GM19452 (cell line): ENCODE results near the gene MTG1.
"Not testable (repeated sequence)": the region's sequence is repeated elsewhere in the genome, so short reads cannot be mapped to it uniquely, and the experiment has no call there.

ENCODE experiments used
- ATAC-seq: cut with Tn5 transposase; IDR thresholded peaks from one replicate; pipeline ENCODE4 v1.9.1; 2021; ENCODE audit not compliant: unreplicated experiment

The MTG1 gene

DNA sequence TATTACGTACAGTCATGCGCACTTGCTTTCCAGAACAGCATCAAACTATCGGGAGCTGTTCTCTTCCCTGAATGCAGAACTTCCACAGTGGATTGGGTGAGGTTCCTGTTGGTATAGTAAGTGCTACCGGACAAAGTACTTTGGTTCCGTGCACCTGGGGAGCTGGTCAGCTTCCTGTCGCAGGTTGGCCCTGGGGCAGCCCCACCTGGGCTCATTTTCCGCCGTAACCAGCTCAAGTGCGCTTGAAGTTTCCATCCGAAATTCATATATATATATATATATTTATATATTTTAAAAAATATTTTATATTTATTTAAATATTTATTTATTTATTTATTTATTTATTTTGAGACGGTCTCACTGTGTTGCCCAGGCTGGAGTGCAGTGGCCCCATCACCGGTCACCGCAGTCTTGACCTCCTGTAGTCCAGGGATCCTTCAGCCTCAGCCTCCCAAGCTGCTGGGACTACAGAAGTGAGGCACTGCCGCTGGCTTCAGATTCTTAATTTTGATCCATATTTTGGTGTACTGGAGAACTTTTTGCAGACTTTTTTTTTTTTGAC lies 66.3 kb downstream of the MTG1 start:
- ATAC-seq, result no peak

DNA sequence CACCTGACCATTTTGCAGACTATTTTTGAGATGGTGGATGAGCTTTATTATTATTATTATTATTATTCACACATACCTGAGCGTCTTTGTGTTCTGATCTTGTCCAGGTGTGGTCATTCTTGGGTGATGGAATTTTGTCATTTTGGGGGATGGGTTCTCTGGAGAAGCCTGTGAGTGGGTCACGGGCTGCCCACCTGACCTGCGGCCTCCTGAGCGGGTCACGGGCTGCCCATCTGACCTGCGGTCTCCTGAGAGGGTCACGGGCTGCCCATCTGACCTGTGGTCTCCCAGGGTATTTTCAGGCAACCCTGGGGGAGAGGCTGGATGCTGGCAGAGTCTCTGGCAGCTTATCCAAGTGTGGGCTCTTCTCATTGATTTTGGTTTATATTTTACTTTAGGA lies 67.1 kb downstream of the MTG1 start:
- no peak for ATAC-seq

DNA sequence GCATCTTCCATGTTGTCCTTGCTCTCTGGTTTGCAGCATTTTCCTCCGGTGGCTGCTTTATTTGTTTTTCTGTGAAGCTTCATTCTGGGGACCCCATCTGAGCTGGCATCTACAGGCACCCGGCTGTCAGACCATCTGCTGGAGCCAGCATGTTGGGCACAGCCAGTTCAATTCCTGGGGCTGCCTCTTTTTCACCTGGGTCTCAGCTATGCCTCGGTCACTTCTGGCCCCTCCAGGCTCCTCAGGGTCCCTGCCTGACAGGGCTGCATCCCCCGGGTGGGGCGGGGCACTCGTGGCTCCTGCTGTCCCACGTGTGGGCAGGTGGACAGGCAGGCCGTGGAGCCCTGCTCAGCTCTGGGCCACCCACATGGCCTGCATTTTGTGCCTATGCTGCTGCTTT lies 67.9 kb downstream of the MTG1 start:
- ATAC-seq, result no peak

DNA sequence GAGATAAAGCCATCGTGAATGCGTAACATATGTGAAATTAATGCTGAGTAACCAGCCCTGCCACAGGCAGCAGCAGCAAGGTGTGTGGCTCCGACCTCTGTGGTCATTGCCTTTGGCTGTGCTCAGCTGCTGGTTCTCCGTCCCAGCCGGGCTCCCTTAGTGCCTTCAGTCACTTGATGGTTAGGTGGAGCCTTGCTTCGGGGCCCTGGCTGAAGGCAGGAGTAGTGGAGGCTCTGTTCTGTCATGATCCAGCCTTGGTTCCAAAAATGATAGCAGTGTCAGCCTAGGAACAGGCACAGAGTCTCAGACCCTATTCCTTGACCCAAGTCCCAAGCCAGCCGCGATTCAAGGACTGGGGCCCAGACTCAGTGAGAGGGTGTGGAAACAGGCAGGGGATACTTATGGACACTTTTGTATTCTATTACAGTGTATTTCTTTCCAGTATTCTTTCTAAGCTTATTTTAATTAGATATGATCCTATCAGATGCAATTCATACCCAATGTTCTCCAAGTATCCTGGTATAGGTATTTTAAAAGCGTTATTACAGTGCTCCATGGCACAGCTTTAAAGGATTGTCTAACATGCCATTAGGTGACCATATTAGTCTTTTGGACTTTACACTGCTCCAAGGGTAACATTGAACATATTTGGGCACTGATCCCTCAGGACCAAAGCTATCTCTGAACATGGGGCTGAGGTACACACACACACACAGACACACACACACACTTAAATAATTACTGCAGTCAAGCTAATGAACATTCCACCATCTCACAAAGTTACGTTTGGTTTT lies 68.8 kb downstream of the MTG1 start:
- ATAC-seq, result no peak

DNA sequence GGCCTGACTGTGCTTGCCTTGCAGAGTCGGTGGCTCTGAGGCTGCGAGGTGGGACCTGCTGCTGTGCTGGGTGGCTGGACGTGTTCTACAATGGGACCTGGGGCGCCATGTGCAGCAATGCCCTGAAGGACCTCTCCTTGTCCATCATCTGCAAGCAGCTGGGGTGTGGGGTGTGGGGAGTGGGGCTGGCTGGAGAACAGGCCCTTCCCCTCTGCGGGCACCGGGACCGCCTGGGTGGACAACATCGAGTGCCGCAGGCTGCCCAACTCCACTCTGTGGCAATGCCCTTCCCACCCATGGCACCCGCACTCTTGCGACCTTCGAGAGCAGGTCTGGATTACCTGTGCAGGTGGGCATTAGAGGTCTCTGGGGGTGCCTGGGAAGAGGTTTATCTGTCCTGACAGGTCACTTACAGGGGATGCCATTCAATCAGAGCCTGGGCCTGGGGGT lies 70.7 kb downstream of the MTG1 start:
- no peak for ATAC-seq

DNA sequence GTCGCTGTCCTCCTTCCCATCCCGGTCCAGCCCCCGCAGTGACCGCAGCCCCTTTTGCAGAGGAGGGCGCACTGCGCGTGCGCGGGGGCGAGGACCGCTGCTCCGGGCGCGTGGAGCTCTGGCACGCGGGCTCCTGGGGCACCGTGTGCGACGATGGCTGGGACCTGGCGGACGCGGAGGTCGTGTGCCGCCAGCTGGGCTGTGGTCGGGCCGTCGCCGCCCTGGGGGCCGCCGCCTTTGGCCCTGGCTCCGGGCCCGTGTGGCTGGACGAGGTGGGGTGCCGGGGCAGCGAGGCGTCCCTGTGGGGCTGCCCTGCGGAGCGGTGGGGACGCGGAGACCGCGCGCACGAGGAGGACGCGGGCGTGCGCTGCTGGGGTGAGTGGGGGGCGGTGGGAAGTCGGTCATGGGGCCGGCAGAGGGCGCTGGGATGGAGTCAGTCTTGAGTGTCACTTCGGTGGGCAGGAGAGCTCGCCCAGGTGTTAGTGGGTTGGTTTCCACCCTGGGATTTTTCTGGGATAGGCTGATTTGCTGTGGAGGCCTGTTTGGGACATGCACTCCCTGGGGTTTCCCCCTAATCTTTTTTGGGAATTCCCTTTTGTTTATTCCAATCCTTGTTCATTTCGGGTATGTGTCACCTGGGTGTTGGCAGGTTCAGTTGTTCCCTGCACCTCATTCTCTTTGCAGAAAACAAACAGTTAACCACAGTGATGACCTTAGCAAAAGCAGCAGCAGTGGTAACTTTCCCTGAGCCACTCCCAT lies 71.4 kb downstream of the MTG1 start:
- no peak for ATAC-seq

DNA sequence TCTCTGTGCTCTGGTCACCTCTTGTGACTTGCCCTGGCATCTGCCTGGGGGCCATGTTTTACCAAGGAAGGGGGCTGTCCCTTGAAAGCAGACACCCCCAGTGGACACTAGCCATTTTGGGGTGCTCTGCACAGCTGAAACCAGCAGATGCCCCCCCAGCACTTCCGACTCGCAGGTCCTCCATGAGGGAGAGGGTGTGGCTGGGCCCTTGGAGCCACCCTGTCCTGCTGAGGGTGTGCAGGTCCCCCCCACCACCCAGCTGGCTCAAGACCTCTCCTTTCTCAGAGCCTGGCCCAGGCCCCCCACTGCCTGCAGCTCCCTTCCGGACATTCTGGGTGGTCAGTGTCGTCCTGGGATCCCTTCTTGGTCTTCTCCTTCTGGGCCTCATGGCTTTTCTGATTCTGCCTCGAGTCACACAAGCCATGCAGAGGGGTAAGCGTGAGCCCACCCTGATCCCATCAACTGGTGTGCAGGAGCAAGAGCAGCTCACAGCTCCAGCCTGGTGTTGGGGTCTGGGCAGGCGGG lies 72.1 kb downstream of the MTG1 start:
- no peak for ATAC-seq

DNA sequence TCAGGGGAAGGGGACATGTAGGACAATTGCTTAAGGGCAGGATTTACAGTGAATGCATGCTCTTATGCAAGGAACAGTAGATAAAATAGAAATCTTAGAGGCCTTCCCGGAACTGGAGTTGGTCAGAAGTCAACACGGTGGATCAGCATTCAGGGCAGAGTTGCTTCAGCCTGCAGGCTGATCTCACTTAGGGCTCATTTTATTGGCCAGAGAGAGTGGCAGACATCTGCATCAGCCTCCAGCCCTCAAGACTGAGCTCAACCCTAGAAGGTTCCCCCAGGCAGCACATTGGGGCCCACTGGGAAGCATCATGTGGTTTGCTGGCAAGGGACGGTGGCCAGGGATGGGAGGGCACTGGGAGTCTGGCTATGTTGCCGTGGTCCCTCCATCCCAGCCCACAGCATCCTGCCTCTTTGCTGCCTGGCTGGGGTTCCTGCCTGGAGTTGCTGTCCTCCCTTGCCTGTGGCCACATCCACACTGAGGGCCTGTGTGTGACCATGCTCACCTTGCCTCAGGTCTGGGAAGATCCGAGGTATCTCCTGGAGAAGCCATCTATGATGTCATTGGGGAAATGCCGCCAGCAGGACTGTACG lies 72.8 kb downstream of the MTG1 start:
- ATAC-seq, result no peak

DNA sequence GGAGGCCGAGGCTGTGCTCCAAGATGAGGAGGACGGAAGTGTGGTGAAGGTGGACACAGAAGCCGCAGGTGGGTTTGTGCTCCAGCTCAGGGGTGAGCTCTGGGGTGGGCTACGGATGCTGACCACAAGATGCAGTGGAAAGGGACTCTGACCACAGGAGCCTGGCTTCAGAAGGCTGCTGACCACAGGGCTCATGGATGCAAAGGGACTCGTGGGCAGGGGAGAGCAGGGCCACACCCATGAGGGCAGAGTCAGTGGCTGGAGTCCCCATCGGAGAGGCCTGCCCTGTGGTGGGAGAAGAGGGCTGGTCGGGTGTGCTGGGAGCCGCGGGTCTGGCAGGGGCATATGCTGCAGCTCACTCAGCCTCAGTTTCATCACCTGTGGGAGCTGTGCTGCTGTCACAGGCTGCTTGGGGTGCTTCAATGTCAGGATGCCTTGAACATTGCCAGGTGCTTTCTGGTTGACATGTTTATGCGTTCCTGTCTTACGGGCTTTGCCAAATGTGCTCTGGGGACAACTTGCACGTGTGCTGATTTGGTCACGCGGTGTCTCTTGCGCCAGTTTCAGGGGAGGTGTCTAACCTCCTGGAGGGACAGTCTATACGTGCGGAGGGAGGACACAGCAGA lies 73.4 kb downstream of the MTG1 start:
- ATAC-seq, result no peak

DNA sequence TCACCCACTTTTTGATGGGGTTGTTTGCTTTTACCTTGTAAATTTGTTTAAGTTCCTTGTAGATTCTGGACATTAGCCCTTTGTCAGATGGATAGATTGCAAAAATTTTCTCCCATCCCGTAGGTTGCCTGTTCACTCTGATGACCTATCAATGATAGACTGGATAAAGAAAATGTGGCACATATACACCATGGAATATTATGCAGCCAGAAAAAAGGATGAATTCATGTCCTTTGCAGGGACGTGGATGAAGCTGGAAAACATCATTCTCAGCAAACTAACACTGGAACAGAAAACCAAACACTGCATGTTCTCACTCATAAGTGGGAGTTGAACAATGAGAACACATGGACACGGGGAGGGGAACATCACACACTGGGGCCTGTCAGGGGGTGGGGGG lies 75.2 kb downstream of the MTG1 start:
- not testable (repeated sequence) for ATAC-seq

DNA sequence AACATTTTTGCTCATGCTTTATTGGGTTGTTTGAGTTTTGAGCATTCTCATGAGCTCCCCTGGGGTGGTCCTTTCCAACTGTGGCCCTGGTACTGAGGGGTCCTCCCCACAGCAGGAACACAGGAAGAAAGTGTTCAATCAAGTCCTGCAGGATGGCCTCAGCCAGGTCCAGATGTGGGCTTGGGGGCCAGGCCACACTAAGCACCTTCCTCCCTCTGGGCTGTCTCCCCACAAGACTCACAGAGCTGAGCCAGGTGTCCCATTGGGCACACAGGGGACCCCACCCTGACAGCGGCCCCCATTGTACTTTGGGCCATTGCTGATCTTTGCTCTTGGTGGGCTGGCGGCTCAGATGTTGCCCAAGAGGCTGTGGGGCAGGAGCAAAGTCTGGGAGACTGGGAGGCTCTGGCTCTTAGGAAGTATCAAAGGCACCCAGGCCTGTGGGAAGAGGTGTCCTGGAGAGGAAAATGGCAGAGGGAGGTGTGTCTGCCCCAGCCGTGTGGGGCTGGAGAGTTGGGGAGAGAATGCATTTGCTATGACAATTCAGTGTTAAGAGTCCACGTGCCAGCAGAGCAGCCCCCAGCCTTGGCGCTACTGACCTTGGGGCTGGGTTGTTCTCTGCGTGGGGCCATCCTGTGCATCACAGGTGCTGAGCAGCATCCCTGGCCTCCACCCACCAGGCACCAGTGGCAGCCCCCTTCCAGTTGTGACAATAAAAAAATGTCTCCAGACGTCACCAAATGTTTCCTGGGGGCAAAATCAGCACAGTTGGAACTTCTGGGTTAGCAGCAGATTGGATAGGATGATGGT lies 77.5 kb downstream of the MTG1 start:
- no peak for ATAC-seq
